NCI-H345 treated with DMSO at 0.1 percent for 48 hours (cell line): ENCODE results near the gene TACSTD2.
"Not testable (repeated sequence)": the region's sequence is repeated elsewhere in the genome, so short reads cannot be mapped to it uniquely, and the experiment has no call there.

ENCODE experiments used
- DNase-seq: peaks from one replicate; lab custom pipeline; 2025; ENCODE audit not compliant: unreplicated experiment; lab: John Stamatoyannopoulos, UW

The TACSTD2 gene

DNA sequence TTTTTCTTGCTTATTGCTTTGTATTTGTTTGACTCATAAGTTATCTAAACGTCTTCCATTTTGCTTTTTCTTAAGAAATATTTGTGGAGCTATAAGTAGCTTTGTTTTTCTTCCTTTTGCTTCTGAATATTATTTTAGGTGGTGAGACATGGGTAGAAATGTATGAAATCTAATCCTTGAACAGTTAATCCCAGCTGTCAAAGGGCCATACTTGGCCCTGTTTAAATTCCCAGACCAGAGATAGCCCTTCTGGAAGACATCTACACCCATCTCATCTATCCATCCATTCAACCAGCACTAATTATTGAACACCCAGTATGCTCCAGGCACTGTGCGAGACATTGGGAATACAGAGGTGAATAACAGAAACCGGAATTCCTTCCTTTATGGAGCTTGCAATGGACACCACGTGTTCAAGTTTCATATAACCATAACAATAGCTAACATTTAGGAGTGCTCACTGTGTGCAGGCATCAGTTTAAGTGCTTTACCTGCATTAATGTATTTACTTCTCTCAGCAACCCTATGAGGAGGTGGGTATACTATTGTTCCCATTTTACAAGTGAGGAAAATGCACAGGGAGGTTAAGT is 8.7 kb downstream of the TACSTD2 start:
- no peak for DNase-seq

DNA sequence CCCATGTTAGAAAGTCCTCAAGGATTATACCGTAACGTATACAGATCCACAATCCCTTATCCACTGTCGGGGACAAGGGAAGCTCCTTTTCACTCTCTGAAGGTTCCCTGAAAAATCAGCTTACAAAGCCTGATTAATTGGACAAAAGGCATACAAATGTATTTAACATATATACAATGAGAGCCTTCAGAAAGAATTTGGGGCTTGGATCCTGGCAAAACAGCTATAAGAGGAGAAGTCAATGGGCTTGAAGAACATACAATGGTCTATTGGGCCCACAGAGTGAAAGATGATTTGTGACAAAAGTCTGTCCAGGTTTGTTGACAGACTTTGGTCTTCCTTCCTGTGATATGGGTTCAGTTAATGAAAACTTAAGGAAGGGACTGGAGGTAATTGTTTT is 10.7 kb downstream of the TACSTD2 start:
- DNase-seq = no peak

DNA sequence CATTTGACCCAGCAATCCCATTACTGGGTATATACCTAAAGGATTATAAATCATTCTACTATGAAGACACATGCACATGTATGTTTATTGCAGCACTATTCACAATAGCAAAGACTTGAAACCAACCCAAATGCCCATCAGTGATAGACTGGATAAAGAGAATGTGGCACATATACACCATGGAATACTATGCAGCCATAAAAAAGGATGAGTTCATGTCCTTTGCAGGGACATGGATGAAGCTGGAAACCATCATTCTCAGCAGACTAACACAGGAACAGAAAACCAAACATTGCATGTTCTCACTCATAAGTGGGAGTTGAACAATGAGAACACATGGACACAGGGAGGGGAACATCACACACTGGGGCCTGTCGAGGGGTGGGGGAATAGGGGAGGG is 13.3 kb downstream of the TACSTD2 start:
- DNase-seq = not testable (repeated sequence)

DNA sequence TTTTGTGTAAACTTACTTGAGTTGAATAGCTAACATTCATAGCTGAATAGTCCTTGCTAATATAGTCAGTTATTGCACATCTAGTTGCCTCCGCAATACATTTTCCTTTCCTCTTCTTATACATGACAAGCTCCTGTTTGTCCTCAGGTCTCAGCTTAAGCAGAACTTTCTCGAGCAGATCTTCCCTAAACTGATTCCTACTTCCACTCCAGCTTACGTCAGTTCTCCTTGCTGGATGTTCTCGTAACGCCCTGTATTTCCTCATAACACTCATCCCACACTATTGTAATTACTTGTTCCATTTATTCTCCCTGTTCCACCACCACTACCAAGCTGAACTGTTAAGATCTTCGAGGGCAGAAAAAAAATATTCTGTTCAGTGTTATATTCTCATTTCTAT is 15.4 kb downstream of the TACSTD2 start:
- DNase-seq = no peak

DNA sequence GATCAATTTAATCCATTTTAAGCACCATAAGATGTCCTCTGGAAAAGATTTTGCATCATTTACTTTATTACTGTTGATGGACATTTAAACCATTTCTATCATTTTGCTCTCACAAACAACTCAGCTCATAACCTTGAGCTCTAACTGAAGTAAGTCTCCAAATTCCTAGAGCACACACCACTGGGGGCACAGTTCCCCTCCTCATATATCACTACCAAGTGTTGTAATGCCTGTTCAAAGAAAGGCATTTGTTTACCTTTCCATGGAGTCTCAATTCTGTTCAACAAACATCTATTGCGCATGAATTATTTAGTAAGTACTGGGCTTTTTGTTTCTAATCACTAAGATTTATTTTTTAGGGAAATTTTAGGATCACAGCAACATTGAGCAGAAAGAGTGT is 21.7 kb downstream of the TACSTD2 start:
- DNase-seq = no peak

DNA sequence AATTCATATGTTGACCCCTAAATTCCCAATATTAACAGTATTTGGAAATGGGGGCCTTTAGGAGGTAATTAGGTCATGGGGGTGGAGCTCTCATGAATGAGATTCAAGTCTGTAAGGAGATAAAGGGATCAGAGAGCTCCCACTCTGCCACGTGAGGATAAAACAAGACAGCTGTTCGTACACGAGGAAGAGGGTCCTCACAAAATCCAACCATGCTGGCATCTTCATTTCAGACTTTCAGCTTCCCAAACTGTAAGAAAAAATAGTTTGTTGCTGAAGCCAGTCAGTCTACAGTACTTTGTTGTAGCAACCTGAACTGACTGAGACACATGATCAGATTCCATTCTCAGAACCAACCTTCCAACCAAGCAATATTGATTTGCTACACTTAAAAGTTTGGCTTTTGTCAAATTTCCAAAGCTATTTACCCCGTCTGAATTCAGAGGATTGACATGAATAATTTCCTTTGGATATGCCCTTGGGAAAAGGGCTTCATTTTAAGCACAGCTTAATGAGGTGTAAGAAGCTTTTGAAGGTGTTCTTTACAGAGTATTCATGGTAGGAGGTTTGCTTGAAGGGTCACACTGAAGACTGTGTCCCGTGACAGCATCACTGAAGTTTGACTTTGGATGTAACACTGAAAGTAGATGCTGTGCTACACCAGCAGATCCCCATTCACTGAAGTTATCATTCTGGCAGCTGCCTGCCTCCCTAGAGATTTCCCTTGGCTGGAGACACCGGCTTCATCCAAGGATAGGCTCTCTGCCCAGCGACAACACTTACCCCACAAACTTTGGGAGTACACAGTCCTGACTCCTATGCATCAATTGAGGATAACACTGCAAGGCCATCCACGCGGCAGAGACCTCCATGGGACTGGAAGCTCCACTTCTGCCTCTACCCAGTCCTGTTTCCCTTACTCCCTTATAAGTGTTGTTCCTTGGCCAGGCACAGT is 25.6 kb downstream of the TACSTD2 start:
- no peak for DNase-seq

DNA sequence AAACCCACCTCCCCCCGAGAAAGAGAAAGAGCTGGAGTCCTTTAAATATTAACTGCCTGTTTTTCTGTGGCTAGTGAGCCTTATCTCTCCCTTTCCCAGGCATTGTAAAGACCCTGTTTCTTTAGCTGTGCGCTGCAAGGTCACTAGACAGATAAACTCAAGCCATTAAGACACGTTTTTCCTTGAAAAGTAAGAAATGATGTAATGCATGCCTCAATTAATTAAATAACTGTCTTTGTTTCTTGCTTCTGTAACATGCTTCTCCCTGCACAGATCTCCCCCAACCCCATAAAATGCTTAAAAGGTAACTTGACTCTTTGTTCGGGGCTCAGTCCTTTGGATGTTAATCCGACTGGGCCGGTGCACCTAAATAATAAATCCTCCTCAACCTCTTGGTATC is 27.8 kb downstream of the TACSTD2 start:
- DNase-seq = not testable (repeated sequence)

DNA sequence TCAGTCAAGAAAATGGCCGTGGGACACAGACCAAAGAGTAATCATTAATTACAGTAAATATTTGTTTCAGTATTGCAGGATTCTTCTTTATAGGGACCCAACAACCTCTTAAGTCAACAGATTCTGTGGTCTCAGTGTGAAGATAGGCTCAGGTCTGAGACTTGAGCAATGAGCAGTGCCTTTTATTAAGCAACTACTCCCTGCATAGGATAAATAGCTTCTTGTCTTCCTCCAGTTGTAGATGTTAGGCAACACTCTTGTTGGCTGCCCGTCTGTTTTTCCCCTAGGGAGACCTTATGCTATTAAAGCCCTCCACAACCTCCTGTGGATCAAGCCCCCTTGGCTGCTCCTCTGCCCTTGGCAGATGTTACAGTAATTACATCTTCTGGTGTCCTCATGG is 28.7 kb downstream of the TACSTD2 start:
- DNase-seq = no peak

DNA sequence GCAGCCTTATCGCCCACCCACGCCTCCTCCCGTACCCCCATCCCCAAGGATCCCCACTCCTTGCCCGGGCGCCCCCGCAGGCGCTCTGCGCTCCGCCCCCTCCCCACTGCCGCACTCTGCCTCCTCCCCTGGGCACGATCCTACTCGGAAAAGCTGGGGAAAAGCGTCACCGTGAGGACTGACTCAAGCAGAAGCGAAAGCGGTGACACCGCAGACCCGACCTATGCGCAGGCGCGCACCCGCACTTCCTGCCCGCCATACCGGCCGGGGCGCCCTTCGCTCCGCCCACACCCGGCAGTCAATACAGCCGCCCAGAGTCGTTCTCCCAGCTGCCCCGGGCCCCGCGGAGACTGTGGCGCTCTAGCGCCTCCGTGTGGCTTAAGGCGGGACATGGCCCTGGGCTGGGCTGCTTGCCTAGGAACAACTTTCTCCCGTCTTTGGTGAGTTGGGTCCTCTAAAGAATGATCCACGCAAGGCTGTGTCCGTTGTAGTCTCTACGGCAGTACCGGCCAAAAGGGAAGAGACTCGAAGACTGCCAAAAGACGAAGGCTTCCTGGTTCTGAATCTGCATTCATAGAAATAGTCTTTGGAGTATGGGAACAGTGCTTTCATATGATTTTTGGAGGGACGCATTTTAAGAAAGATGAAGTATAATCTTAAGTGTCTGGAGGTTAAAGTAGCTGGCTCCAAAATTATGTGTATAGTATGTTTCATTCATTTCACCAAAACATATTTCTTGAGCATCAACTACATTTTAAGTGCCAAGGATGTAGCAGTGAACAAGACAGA is 30.3 kb downstream of the TACSTD2 start, which contains the start of gene OMA1:
Gene OMA1, minus strand, starts transcription at position 207 of the 789 bp plus-strand sequence. CDS start 7,432 bp downstream, outside the sequence.
- peak; percentile 92 for DNase-seq

DNA sequence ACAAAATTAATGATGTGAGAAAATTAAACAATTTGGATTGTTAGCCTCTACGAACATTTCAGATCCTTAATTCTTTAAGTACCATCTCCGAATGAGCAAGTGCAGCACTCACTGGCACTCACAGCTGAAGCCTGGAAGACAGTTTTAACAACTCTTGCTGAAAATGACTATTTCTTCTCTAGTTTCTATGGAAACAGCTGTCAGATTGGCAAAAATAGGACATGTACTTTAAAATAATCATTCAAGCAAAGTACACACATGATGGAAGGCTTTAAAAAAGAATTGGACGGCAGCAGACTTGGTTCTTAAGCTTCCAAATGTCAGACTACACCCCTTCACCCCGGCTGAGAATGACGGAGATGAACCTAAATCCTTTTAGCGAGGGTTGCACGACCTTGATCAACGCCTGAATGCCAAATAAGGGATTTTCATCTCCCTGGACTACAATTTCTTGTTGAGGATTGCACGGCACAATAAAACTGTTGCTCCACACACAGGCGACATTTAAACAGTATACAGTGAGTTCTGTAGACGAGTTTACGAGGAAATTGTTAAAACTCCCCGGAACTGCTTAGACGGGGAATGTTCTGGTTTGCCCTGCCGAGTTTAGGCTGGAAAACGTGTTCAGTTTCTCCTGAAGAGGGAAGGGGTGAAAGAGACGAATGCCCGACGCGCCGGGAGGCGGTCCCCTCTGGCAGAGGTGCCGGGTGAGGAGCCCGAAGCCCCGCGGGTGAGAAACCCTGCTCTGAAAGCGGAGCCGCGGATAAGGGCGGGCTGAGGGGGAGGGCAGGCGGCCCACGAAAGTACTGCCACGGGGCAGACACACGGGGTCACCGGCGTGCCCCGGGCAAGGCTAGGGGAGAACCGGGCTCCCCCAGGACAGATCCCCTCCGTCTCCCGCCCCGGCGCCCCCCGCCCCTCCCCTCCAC is 31.2 kb downstream of the TACSTD2 start:
- peak; percentile 37 for DNase-seq

DNA sequence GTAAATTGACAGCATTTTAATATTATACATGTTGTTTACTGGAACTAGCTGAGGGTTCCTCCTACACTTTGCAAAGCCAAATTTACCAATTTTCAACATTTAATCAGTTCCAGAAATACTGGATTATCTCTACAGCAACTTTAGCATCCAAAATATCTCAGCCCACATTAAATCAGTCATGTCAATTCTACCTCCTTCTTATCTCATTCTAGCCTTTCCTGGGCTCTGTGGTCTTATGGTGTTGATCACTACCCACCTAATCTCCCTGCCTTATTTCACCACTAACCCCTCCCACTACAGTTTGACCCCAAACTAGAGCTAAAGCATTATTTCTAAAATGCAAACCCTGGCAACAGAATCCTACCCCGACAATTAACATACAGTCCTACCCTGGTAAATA is 33.8 kb downstream of the TACSTD2 start:
- no peak for DNase-seq

DNA sequence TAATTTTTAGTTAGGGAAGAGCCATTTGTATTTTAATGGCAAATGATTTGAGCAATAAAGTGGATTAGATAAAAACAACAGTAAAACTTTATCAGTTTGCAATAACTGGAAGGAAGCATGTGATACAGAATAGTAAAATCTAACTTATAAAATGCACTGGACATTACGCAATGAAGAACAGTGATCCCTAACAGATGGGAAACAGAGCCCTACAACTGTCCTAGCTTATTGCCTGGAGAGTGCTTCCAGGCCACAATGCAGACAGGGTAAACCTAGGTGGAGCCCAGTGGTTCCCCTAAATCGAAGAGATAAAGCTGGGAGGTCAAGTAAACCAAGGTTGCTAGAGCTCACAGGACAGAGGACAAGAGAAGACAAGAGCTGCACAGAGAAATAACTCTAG is 37.5 kb downstream of the TACSTD2 start:
- no peak for DNase-seq

DNA sequence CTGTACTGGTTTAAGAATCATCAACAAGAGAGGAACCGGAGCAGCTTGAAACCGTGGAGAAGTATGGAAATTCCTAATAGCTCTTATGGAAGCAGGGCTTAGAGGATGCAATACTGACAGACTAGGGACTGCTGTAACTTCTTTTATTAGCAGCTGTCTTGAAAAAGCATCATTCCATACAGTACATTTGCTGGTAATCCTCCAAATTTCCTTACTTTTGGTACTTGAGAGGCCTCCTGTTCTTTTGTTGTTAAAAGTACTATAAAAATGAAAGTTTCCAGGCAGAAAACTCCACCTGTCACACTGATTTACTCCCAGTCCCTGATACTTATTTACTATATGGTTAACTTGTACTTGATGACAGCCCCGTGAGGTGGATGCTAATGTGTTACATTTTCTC is 38.2 kb downstream of the TACSTD2 start:
- DNase-seq = no peak

DNA sequence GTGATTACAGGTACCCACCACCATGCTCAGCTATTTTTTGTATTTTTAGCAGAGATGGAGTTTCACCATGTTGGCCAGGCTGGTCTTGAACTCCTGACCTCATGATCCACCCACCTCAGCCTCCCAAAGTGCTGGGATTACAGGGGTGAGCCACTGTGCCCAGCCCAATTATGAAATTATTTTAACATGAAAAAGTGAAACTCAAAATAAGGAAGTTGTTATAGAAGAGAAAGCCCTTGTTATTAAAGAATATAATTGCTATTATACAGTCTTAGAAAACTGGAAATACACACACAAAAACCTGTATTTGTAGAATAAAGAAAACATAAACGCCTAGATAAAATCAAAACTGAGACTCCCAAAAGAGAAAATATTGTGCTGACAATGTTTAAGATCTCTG is 45.2 kb downstream of the TACSTD2 start:
- not testable (repeated sequence) for DNase-seq

DNA sequence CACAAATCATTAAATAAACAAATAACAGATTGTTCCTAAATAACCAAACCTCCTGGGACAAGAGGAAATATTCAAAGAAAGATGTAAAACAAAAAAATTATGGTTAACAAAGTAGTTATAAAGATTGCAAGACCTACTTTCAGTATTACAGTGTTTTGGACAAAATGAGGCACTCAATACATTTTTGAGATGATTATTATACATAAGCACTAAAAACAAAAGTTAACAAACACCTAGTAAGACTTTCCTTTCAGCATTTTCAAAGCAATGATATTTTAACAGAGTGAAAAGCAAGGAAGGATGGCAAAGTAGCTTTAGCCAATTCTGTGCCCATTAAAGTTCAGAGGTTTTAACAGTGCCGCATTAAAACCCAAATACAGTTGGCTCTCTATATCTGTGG is 47.8 kb downstream of the TACSTD2 start:
- no peak for DNase-seq

DNA sequence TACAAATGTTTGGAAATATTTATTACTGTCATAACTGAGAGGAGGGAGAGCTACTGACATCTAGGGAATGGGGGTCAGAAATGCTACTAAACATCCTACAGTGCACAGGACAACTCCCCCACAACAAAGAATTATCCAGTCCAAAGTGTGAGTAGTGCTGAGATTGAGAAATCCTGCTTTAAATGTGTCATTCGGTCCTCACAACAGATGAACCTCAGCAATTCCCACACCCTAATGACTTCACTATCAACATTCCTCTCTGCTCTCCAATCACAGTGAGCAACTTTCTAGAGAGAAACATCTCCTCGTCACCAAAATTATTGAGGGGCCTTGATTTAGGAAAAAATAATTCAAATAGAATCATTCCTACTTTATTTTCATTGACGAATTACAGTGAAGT is 48.5 kb downstream of the TACSTD2 start:
- DNase-seq = no peak
